Upper lobe of right lung (tissue), 1 donor: ENCODE results near the gene RANBP9. TPM values are rescaled to one million over a fixed set of nuclear protein-coding genes. Genes with fewer than 3 reads are reported as not detected.

Source experiments
- ATAC-seq: fragments of 200-7000 bp; cut with Tn5 transposase; one replicate; pipeline ENCODE4 v1.9.1; 2020; ENCODE audit warnings: mild to moderate bottlenecking, moderate library complexity
- DNase-seq: peaks from one replicate; pipeline ENCODE4 v3.0.0-alpha.2; 2020
- H3K27ac ChIP-seq: fragments of 200-600 bp; one replicate; pipeline ENCODE4 v1.8.0; 2022
- H3K27me3 ChIP-seq: fragments of 200-600 bp; one replicate; pipeline ENCODE4 v1.8.0; 2022; ENCODE audit warnings: mild to moderate bottlenecking
- H3K36me3 ChIP-seq: fragments of 200-600 bp; one replicate; pipeline ENCODE4 v1.8.0; 2022
- H3K4me1 ChIP-seq: fragments of 200-600 bp; one replicate; pipeline ENCODE4 v1.8.0; 2022
- H3K4me3 ChIP-seq: fragments of 200-600 bp; one replicate; pipeline ENCODE4 v1.8.0; 2022; ENCODE audit warnings: mild to moderate bottlenecking
- H3K9me3 ChIP-seq: fragments of 200-600 bp; one replicate; pipeline ENCODE4 v1.8.0; 2022
- CTCF ChIP-seq: fragments of 200-600 bp; IDR thresholded peaks from one replicate; pipeline ENCODE4 v1.8.0; 2022; ENCODE audit warnings: antibody characterized with exemption
- intact Hi-C: fragments of 100-400 bp; cut with DNase I; formaldehyde crosslinking; loops from one replicate; pipeline ENCODE4 v1.11.0; 2022
- total RNA-seq: library from RNA; stranded (reverse); fragmentation: NEBNext Ultra II Directional; extraction: Animal tissue kit (Norgen Biotek cat#: 25700); gene quantifications from one replicate; pipeline ENCODE4 v1.2.1, GENCODE V29; 2021
- donor health status: DM: no; HTN: yes; CAD: no; lungs with severe emphysema.

RANBP9 gene
- total RNA-seq, 1 donor from 2014 or later, result 38.5 TPM

- H3K27me3 ChIP-seq, result no peaks in the 10 kb centered on the region
- no peak for DNase-seq
- intact Hi-C loops, result no loop called here
- no peaks in the 10 kb centered on the region for H3K36me3 ChIP-seq
- peak; percentile 21 for ATAC-seq
- H3K4me3 ChIP-seq, result no peak overlapping the region
- H3K4me1 ChIP-seq, result peaks cover 6% of the 10 kb centered on the region
- no peak overlapping the region for H3K27ac ChIP-seq
- TF ChIP-seq CTCF, result no peak
- H3K9me3 ChIP-seq, result peaks cover 8% of the 10 kb centered on the region
Measured at GRCh38 chr6:13677878-13678254, 33.8 kb downstream of the RANBP9 start.

- DNase-seq, result no peak
- ATAC-seq, result no peak
- intact Hi-C loops, result no loop called here
- Histone ChIP-seq H3K4me3 (no peak overlapping the region), H3K27ac (no peak overlapping the region), H3K36me3 (no peaks in the 10 kb centered on the region), H3K9me3 (peaks cover 8% of the 10 kb centered on the region), H3K27me3 (no peaks in the 10 kb centered on the region), H3K4me1 (peaks cover 11% of the 10 kb centered on the region)
- no peak for TF ChIP-seq CTCF
Measured at GRCh38 chr6:13676551-13677156, 35.0 kb downstream of the RANBP9 start.

- no peak overlapping the region for H3K4me3 ChIP-seq
- peaks cover 8% of the 10 kb centered on the region for H3K9me3 ChIP-seq
- peaks cover 11% of the 10 kb centered on the region for H3K4me1 ChIP-seq
- intact Hi-C loops, result no loop called here
- no peak for DNase-seq
- no peak overlapping the region for H3K27ac ChIP-seq
- H3K36me3 ChIP-seq, result no peaks in the 10 kb centered on the region
- TF ChIP-seq CTCF, result no peak
- H3K27me3 ChIP-seq, result no peaks in the 10 kb centered on the region
- ATAC-seq, result no peak
Measured at GRCh38 chr6:13674533-13675190, 37.0 kb downstream of the RANBP9 start.

- TF ChIP-seq CTCF, result no peak
- Histone ChIP-seq H3K27ac (no peak overlapping the region), H3K36me3 (no peaks in the 10 kb centered on the region), H3K4me3 (no peak overlapping the region), H3K4me1 (peaks cover 11% of the 10 kb centered on the region), H3K9me3 (peaks cover 8% of the 10 kb centered on the region), H3K27me3 (no peaks in the 10 kb centered on the region)
- ATAC-seq (no peak), DNase-seq (no peak)
- intact Hi-C loops, result no loop called here
Measured at GRCh38 chr6:13673825-13674444, 37.7 kb downstream of the RANBP9 start.

- DNase-seq, result no peak
- Histone ChIP-seq H3K27me3 (no peaks in the 10 kb centered on the region), H3K4me1 (peaks cover 11% of the 10 kb centered on the region), H3K4me3 (no peak overlapping the region), H3K36me3 (no peaks in the 10 kb centered on the region), H3K27ac (no peak overlapping the region), H3K9me3 (peaks cover 8% of the 10 kb centered on the region)
- TF ChIP-seq CTCF, result no peak
- no peak for ATAC-seq
- intact Hi-C loops, result no loop called here
Measured at GRCh38 chr6:13673368-13673767, 38.3 kb downstream of the RANBP9 start.
